Gastrocnemius medialis (tissue), 4 donors: ENCODE data around the gene POLL. TPM values are rescaled to one million over a fixed set of nuclear protein-coding genes. Genes with fewer than 3 reads are reported as not detected.

Experiments used
- ATAC-seq, 2 donors: fragments of 150-250 bp; one replicate each; pipeline ENCODE4 v1.9.1; 2016
- DNase-seq, 2 donors: peaks; one replicate each; pipeline ENCODE4 v3.0.0-alpha.2; 2019
- H3K27ac ChIP-seq, 4 donors: fragments of 200-600 bp; sonication (generic); 1 replicate in 1 of 4; 2 replicates in 3 of 4; pipeline ENCODE4 v1.5.1; 2016 to 2018; ENCODE audit warnings: mild to moderate bottlenecking in 2 of 4, moderate library complexity in 1 of 4
- H3K27me3 ChIP-seq, 3 donors: fragments of 200-600 bp; sonication (generic) in 2 of 3; 1 replicate in 1 of 3; 2 replicates in 2 of 3; pipeline versions ENCODE4 v1.5.1 to v1.6.0; 2016 to 2019; ENCODE audit warnings: mild to moderate bottlenecking in 1 of 3, moderate library complexity in 1 of 3
- H3K36me3 ChIP-seq, 2 donors: fragments of 200-600 bp; sonication (generic) in 1 of 2; one replicate each; pipeline ENCODE4 v1.5.1; 2017 to 2018
- H3K4me1 ChIP-seq, 2 donors: fragments of 200-600 bp; sonication (generic) in 1 of 2; one replicate each; pipeline ENCODE4 v1.5.1; 2016 to 2017; ENCODE audit warnings: mild to moderate bottlenecking in 2 of 2
- H3K4me3 ChIP-seq, 4 donors: fragments of 200-600 bp; sonication (generic) in 3 of 4; 1 replicate in 1 of 4; 2 replicates in 3 of 4; pipeline ENCODE4 v1.5.1; 2016 to 2019; ENCODE audit warnings: mild to moderate bottlenecking in 2 of 4
- H3K9me3 ChIP-seq, 3 donors: fragments of 200-600 bp; sonication (generic) in 2 of 3; 1 replicate in 1 of 3; 2 replicates in 2 of 3; pipeline ENCODE4 v1.5.1; 2016 to 2019
- POLR2A ChIP-seq, 2 donors: fragments of 450-650 bp; IDR thresholded peaks; one replicate each; pipeline ENCODE4 v1.6.1; 2017; ENCODE audit warnings: antibody characterized with exemption in 2 of 2, mild to moderate bottlenecking in 2 of 2, moderate library complexity in 2 of 2
- in situ Hi-C, 4 donors: fragments of 200-750 bp; cut with MboI; loops; one replicate each; pipeline versions ENCODE4 v1.15.0 to v1.8.0; 2017; ENCODE audit warnings: low sequenced_read_pairs in 4 of 4
- intact Hi-C: fragments of 100-400 bp; cut with DNase I; formaldehyde crosslinking; loops from one replicate; pipeline ENCODE4 v1.15.1; 2023; ENCODE audit warnings: low total_unique reads
- total RNA-seq, 4 donors: library from RNA; depleted of rRNA; stranded (reverse); fragments of >200 nt; gene quantifications; one replicate each; pipeline versions ENCODE4 v1.1.0 to v1.2.3, GENCODE V29; 2016
- TF ChIP-seq, protein P1 (sequence below), 5 experiments: fragments of 450-650 bp in 3 of 5; fragments of 200-600 bp in 2 of 5; sonication (generic) in 2 of 5; IDR thresholded peaks in 4 of 5; conservative IDR thresholded peaks in 1 of 5; 1 replicate in 4 of 5; 2 replicates in 1 of 5; pipeline ENCODE4 v1.5.1; 2016 to 2019; ENCODE audit warnings: antibody characterized with exemption in 5 of 5, mild to moderate bottlenecking in 3 of 5, moderate library complexity in 3 of 5

POLL gene
- total RNA-seq, 4 donors from 2014 or later = 15.4 to 33.1 (median 29.4) TPM

DNA sequence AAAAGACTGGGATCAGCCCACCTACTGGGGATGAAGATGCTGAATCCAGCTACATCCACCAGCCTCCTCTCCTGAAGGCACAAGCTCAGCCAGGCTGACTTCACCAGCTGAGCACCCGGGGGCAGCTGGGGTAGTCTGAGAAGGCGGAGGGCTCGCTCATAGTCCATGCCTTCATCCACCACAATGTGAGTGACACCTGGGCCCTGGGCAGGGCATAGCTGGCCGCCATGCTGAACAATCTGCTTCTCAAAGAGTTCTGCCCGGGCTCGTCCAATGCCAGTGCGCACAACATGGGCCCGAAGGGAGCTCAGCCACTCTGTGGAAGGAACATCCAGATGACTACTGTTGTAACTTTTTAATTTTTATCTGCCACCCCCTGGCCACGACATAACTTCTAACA is 2.2 kb downstream of the POLL start:
- Histone ChIP-seq H3K27ac (no peak overlapping the region), H3K9me3 (no peaks in the 10 kb centered on the region), H3K4me1 (peaks cover 19% of the 10 kb centered on the region in 2 donors), H3K27me3 (no peaks in the 10 kb centered on the region), H3K36me3 (peaks cover 0 to 43% of the 10 kb centered on the region in 2 donors), H3K4me3 (no peak overlapping the region)
- TF ChIP-seq POLR2A (IDR thresholded peaks at IDR 0.05) = no peak
- TF ChIP-seq, protein P1, sequence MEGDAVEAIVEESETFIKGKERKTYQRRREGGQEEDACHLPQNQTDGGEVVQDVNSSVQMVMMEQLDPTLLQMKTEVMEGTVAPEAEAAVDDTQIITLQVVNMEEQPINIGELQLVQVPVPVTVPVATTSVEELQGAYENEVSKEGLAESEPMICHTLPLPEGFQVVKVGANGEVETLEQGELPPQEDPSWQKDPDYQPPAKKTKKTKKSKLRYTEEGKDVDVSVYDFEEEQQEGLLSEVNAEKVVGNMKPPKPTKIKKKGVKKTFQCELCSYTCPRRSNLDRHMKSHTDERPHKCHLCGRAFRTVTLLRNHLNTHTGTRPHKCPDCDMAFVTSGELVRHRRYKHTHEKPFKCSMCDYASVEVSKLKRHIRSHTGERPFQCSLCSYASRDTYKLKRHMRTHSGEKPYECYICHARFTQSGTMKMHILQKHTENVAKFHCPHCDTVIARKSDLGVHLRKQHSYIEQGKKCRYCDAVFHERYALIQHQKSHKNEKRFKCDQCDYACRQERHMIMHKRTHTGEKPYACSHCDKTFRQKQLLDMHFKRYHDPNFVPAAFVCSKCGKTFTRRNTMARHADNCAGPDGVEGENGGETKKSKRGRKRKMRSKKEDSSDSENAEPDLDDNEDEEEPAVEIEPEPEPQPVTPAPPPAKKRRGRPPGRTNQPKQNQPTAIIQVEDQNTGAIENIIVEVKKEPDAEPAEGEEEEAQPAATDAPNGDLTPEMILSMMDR (IDR thresholded peaks at IDR 0.05 in 4 of 5, conservative IDR thresholded peaks at IDR 0.05 in 1 of 5) = no peak
- ATAC-seq = no peak
- intact Hi-C loops (loop anchor here (5.0 kb wide), 1 partner anchor 1811 kb away; the partner anchor contains the start of genes ATP5MK and PDCD11), in situ Hi-C loops (no loop called here)
- no peak for DNase-seq

DNA sequence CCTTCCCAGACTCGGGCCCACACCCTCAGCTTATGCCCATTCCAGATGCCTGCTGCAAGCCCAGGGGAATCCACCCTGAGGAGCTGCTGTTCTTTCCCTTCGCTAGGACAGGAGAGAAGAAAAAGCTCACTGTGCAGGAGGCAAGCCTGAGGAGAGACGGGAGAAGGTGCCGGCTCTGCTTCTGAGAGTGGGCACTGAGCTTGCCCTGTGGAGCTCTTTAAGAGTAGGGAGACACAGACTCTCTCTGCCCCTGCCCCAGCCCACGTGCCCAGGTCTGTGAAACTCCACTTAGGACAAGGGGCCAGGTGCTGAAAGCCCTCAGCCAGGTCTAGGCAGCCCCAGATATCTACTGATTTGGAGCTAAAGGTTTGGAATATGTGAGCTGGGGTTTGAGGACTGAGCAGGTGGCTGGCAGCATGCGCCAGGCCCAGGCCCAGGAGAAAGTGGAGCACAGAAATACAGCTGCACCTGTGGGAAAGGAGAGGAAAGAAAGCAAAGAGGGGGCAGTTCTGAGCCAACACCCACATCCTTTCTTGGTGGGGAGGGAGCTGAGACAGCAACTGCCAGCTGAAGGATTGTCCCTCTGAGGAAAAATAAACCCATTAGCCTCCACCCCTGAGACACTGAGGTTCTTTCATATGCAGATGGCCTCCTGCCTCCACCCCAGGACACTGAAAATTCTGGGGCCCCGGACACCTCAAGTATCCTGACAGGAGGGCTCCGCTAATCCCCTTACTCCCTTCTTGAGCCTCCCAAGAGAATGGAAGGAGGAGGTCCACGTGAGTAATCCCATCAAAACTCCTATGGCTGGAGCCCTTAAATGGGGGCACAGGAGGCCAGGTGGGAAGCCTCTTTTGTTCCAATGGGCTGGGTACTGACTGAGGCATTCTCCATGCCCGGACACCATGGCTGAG is 7.3 kb downstream of the POLL start:
- DNase-seq = no peak
- H3K4me1 ChIP-seq = no peaks in the 10 kb centered on the region
- no peaks in the 10 kb centered on the region for H3K27me3 ChIP-seq
- intact Hi-C loops (no loop called here), in situ Hi-C loops (no loop called here)
- no peak overlapping the region for H3K4me3 ChIP-seq
- no peaks in the 10 kb centered on the region for H3K9me3 ChIP-seq
- H3K36me3 ChIP-seq = peaks cover 0 to 73% of the 10 kb centered on the region in 2 donors
- H3K27ac ChIP-seq = no peak overlapping the region
- ATAC-seq = no peak
- TF ChIP-seq, protein P1 (IDR thresholded peaks at IDR 0.05 in 4 of 5, conservative IDR thresholded peaks at IDR 0.05 in 1 of 5) = no peak
- TF ChIP-seq POLR2A (IDR thresholded peaks at IDR 0.05) = no peak

DNA sequence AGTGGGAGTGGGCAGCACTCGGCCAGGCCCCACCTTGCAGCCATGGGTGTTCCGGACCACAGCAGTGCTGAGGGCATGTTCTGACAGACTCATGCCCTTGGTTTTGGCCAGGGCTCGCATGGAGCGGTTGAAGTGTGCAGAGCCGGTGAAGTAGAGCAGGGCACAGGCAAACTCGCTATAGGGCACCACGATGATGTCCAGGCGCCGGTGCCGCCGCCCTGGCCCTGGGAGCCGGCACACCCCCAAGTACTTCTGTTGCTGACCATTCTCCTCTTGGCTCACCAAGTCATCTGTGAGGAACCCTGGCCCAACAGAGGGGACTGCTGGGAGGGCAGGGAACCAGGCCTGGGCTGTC is 8.6 kb downstream of the POLL start:
- intact Hi-C loops (loop anchor here (10.0 kb wide), 1 partner anchor 115 kb away; no protein-coding TSS in a partner anchor), in situ Hi-C loops (no loop called here)
- Histone ChIP-seq H3K27me3 (no peaks in the 10 kb centered on the region), H3K4me3 (no peak overlapping the region), H3K9me3 (no peaks in the 10 kb centered on the region), H3K36me3 (peaks cover 0 to 64% of the 10 kb centered on the region in 2 donors), H3K4me1 (no peaks in the 10 kb centered on the region), H3K27ac (no peak overlapping the region)
- ATAC-seq (no peak), DNase-seq (no peak)
- TF ChIP-seq, protein P1 (IDR thresholded peaks at IDR 0.05 in 4 of 5, conservative IDR thresholded peaks at IDR 0.05 in 1 of 5) = no peak
- no peak for TF ChIP-seq POLR2A (IDR thresholded peaks at IDR 0.05)

DNA sequence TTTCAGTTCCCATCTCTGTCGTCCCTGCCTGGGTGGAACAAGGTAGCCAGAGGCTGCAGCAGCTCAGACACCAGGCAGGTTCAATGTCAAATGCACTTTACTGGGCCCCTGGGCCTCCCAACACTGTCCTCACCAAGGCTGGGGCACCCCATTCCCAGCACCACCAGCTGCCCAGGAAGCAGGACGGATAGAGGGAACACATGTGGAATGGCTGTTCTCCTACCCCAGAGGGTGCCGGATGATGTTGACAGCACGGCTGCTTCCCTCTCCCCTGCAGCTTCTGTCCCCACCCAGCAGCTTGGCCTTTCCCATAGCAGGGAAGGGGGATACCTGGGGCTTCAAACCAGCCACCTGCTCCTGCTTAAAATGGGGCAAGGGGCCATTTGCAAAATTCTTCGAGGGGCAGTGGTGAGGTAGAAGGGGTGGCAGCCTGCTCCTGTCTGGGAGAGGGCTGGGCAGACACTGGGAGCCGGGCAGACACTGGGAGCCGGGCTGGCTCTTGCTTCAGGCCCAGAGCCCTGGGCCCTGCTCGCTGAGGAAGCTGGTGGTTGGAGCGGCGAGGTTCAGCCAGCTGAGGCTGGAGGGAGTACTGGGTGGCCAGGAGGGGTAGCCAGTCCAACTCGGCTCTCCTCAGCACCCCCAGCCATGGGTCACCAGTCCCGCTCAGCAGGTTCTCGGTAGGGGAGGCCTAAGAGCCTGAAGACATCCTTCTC is 9.1 kb downstream of the POLL start:
- TF ChIP-seq POLR2A (IDR thresholded peaks at IDR 0.05) = no peak
- TF ChIP-seq, protein P1 (IDR thresholded peaks at IDR 0.05 in 4 of 5, conservative IDR thresholded peaks at IDR 0.05 in 1 of 5) = no peak
- no peak overlapping the region for H3K27ac ChIP-seq
- in situ Hi-C loops = no loop called here
- peaks cover 0 to 60% of the 10 kb centered on the region in 2 donors for H3K36me3 ChIP-seq
- no peak overlapping the region for H3K4me3 ChIP-seq
- no peaks in the 10 kb centered on the region for H3K4me1 ChIP-seq
- DNase-seq (no peak), ATAC-seq (no peak)
- no peaks in the 10 kb centered on the region for H3K27me3 ChIP-seq
- no peaks in the 10 kb centered on the region for H3K9me3 ChIP-seq
- intact Hi-C loops = loop anchor here (10.0 kb wide), 1 partner anchor 114 kb away; no protein-coding TSS in a partner anchor
